HCEC 1CT (cell line): ENCODE results near the gene CHRM5.

Experiments
- DNase-seq: peaks from one replicate; pipeline ENCODE4 v3.0.0-alpha.2; 2017

The CHRM5 gene

GRCh38 chr15:34102175-34102925 is 134.1 kb downstream of the CHRM5 start:
- no peak for DNase-seq

GRCh38 chr15:34106423-34106822 is 138.1 kb downstream of the CHRM5 start:
- DNase-seq = no peak

GRCh38 chr15:34107315-34107714 is 139.0 kb downstream of the CHRM5 start:
- no peak for DNase-seq

- peak; percentile 48 for DNase-seq
Measured at GRCh38 chr15:34109797-34110663, 141.7 kb downstream of the CHRM5 start.

GRCh38 chr15:34111488-34111887 is 143.2 kb downstream of the CHRM5 start:
- DNase-seq = no peak

- DNase-seq = no peak
Measured at GRCh38 chr15:34114215-34114614, 145.9 kb downstream of the CHRM5 start.

GRCh38 chr15:34114739-34115138 is 146.4 kb downstream of the CHRM5 start:
- DNase-seq = no peak

- no peak for DNase-seq
Measured at GRCh38 chr15:34116620-34117019, 148.3 kb downstream of the CHRM5 start.
